Vagina (tissue), 2 donors: ENCODE results near the gene DDX4. TPM values are rescaled to one million over a fixed set of nuclear protein-coding genes. Genes with fewer than 3 reads are reported as not detected.

ENCODE experiments used
- DNase-seq, 2 donors: peaks; one replicate each; pipeline ENCODE4 v3.0.0-alpha.2; 2017; ENCODE audit errors: extremely low spot score in 2 of 2
- H3K27ac ChIP-seq: fragments of 200-600 bp; sonication (generic); one replicate; pipeline ENCODE4 v1.5.1; 2019
- H3K27me3 ChIP-seq: fragments of 200-600 bp; sonication (generic); one replicate; pipeline ENCODE4 v1.5.1; 2019
- H3K36me3 ChIP-seq, 2 donors: fragments of 200-600 bp; sonication (generic); one replicate each; pipeline ENCODE4 v1.5.1; 2017 to 2019
- H3K4me1 ChIP-seq: fragments of 200-600 bp; sonication (generic); one replicate; pipeline ENCODE4 v1.5.1; 2019
- H3K4me3 ChIP-seq, 2 donors: fragments of 200-600 bp; sonication (generic); 1 replicate in 1 of 2; 2 replicates in 1 of 2; pipeline ENCODE4 v1.5.1; 2016 to 2019
- H3K9me3 ChIP-seq: fragments of 200-600 bp; sonication (generic); one replicate; pipeline ENCODE4 v1.5.1; 2019
- CTCF ChIP-seq, 3 experiments: fragments of 450-650 bp in 2 of 3; fragments of 200-600 bp in 1 of 3; sonication (generic) in 1 of 3; IDR thresholded peaks; one replicate each; pipeline ENCODE4 v1.5.1; 2017 to 2019; ENCODE audit warnings: antibody characterized with exemption in 3 of 3, mild to moderate bottlenecking in 2 of 3, moderate library complexity in 2 of 3
- POLR2A ChIP-seq, 2 donors: fragments of 450-650 bp; IDR thresholded peaks; one replicate each; pipeline ENCODE4 v1.6.1; 2017; ENCODE audit warnings: antibody characterized with exemption in 2 of 2, mild to moderate bottlenecking in 2 of 2, moderate library complexity in 2 of 2
- POLR2AphosphoS5 ChIP-seq, 2 donors: sonication (generic); formaldehyde crosslinking; IDR thresholded peaks; one replicate each; pipeline ENCODE4 v1.9.0; 2017; ENCODE audit warnings: antibody characterized with exemption in 2 of 2, mild to moderate bottlenecking in 2 of 2, low read depth in 1 of 2; ENCODE audit not compliant: insufficient read depth in 1 of 2
- intact Hi-C: fragments of 100-400 bp; cut with DNase I; formaldehyde crosslinking; loops from one replicate; pipeline ENCODE4 v1.15.1; 2023
- total RNA-seq: library from RNA; depleted of rRNA; stranded (reverse); fragments of >200 nt; gene quantifications from one replicate; pipeline ENCODE4 v1.2.3, GENCODE V29; 2016

The DDX4 gene
- total RNA-seq, 1 donor from 2014 or later: not detected

- H3K4me1 ChIP-seq: no peaks in the 10 kb centered on the region
- no peaks in the 10 kb centered on the region for H3K27me3 ChIP-seq
- H3K27ac ChIP-seq: no peak overlapping the region
- H3K36me3 ChIP-seq: no peaks in the 10 kb centered on the region
- no peak overlapping the region for H3K4me3 ChIP-seq
- intact Hi-C loops: no loop called here
- DNase-seq: no peak
- H3K9me3 ChIP-seq: no peaks in the 10 kb centered on the region
- no peak for TF ChIP-seq CTCF (IDR thresholded peaks at IDR 0.05)
Observed at GRCh38 chr5:55829956-55830355, 92.1 kb downstream of the DDX4 start.

GRCh38 chr5:55832446-55832845 is 94.6 kb downstream of the DDX4 start:
- Histone ChIP-seq H3K4me3 (no peak overlapping the region), H3K4me1 (no peaks in the 10 kb centered on the region), H3K36me3 (no peaks in the 10 kb centered on the region), H3K9me3 (no peaks in the 10 kb centered on the region), H3K27ac (no peak overlapping the region), H3K27me3 (no peaks in the 10 kb centered on the region)
- intact Hi-C loops: no loop called here
- no peak for TF ChIP-seq CTCF (IDR thresholded peaks at IDR 0.05)
- TF ChIP-seq POLR2A (IDR thresholded peaks at IDR 0.05): no peak
- TF ChIP-seq POLR2AphosphoS5 (IDR thresholded peaks at IDR 0.05; ENCODE audit: insufficient read depth in 1 of 2, low read depth in 1 of 2): no peak
- DNase-seq: no peak

GRCh38 chr5:55836191-55836590 is 98.3 kb downstream of the DDX4 start:
- Histone ChIP-seq H3K27ac (no peak overlapping the region), H3K27me3 (no peaks in the 10 kb centered on the region), H3K36me3 (no peaks in the 10 kb centered on the region), H3K9me3 (no peaks in the 10 kb centered on the region), H3K4me3 (no peak overlapping the region), H3K4me1 (no peaks in the 10 kb centered on the region)
- DNase-seq: no peak
- intact Hi-C loops: no loop called here
- TF ChIP-seq POLR2A (IDR thresholded peaks at IDR 0.05) (no peak), POLR2AphosphoS5 (IDR thresholded peaks at IDR 0.05; ENCODE audit: insufficient read depth in 1 of 2, low read depth in 1 of 2) (no peak), CTCF (IDR thresholded peaks at IDR 0.05) (no peak)

- H3K36me3 ChIP-seq: no peaks in the 10 kb centered on the region
- H3K9me3 ChIP-seq: no peaks in the 10 kb centered on the region
- H3K27me3 ChIP-seq: no peaks in the 10 kb centered on the region
- no peak overlapping the region for H3K4me3 ChIP-seq
- TF ChIP-seq CTCF (IDR thresholded peaks at IDR 0.05) (no peak), POLR2A (IDR thresholded peaks at IDR 0.05) (no peak), POLR2AphosphoS5 (IDR thresholded peaks at IDR 0.05; ENCODE audit: insufficient read depth in 1 of 2, low read depth in 1 of 2) (no peak)
- DNase-seq: no peak
- no peak overlapping the region for H3K27ac ChIP-seq
- no peaks in the 10 kb centered on the region for H3K4me1 ChIP-seq
- intact Hi-C loops: loop anchor here (10.0 kb wide), 1 partner anchor 1757 kb away; no protein-coding TSS in a partner anchor
Observed at GRCh38 chr5:55841976-55842375, 104.1 kb downstream of the DDX4 start.

GRCh38 chr5:55847837-55848236 is 110.0 kb downstream of the DDX4 start:
- intact Hi-C loops: loop anchor here (10.0 kb wide), 1 partner anchor 1763 kb away; no protein-coding TSS in a partner anchor
- Histone ChIP-seq H3K27me3 (no peaks in the 10 kb centered on the region), H3K36me3 (no peaks in the 10 kb centered on the region), H3K4me3 (no peak overlapping the region), H3K27ac (no peak overlapping the region), H3K9me3 (no peaks in the 10 kb centered on the region), H3K4me1 (no peaks in the 10 kb centered on the region)
- no peak for DNase-seq
- TF ChIP-seq POLR2AphosphoS5 (IDR thresholded peaks at IDR 0.05; ENCODE audit: insufficient read depth in 1 of 2, low read depth in 1 of 2) (no peak), CTCF (IDR thresholded peaks at IDR 0.05) (no peak), POLR2A (IDR thresholded peaks at IDR 0.05) (no peak)
